AG09319 (cell line): ENCODE measurements around the gene TK2.
"Not testable (repeated sequence)": the region's sequence is repeated elsewhere in the genome, so short reads cannot be mapped to it uniquely, and the experiment has no call there.

Experiments used
- DNase-seq: peaks from one replicate; pipeline ENCODE4 v3.0.0-alpha.2; 2010; ENCODE audit warnings: low read depth; ENCODE audit errors: extremely low read depth
- TF ChIP-seq, protein P1 (sequence below): IDR thresholded peaks from 2 replicates; pipeline ENCODE4 v1.5.1; 2011; ENCODE audit warnings: low read depth, mild to moderate bottlenecking, inconsistent platforms, low read length, moderate library complexity

The TK2 gene

GRCh38 chr16:66516808-66517585 lies 32.9 kb downstream of the TK2 start:
- DNase-seq: peak; percentile 98

DNA sequence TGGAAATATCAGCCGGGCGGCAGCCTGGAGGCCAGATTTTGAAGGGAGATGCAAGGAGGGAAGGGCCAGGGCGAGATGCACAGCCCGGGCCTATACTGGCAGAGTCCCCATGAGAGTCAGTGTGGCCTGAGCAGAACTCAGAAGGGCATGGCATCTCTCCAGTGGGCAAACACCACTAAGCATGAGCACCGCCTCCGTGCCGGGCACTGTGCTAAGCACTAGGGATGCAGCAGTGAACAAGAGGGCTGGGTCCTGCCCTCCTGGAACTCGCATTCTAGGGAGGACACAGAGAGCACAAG lies 33.5 kb downstream of the TK2 start:
- DNase-seq: no peak
- TF ChIP-seq, protein P1, sequence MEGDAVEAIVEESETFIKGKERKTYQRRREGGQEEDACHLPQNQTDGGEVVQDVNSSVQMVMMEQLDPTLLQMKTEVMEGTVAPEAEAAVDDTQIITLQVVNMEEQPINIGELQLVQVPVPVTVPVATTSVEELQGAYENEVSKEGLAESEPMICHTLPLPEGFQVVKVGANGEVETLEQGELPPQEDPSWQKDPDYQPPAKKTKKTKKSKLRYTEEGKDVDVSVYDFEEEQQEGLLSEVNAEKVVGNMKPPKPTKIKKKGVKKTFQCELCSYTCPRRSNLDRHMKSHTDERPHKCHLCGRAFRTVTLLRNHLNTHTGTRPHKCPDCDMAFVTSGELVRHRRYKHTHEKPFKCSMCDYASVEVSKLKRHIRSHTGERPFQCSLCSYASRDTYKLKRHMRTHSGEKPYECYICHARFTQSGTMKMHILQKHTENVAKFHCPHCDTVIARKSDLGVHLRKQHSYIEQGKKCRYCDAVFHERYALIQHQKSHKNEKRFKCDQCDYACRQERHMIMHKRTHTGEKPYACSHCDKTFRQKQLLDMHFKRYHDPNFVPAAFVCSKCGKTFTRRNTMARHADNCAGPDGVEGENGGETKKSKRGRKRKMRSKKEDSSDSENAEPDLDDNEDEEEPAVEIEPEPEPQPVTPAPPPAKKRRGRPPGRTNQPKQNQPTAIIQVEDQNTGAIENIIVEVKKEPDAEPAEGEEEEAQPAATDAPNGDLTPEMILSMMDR: no peak

More at GRCh38 chr16:66516808-66517585, 32.9 kb downstream of the TK2 start:
- TF ChIP-seq, protein P1: no peak

- no peak for DNase-seq
- TF ChIP-seq, protein P1: peak; percentile 64
These were observed 34.1 kb downstream of the TK2 start for GRCh38 chr16:66515596-66516508.

DNA sequence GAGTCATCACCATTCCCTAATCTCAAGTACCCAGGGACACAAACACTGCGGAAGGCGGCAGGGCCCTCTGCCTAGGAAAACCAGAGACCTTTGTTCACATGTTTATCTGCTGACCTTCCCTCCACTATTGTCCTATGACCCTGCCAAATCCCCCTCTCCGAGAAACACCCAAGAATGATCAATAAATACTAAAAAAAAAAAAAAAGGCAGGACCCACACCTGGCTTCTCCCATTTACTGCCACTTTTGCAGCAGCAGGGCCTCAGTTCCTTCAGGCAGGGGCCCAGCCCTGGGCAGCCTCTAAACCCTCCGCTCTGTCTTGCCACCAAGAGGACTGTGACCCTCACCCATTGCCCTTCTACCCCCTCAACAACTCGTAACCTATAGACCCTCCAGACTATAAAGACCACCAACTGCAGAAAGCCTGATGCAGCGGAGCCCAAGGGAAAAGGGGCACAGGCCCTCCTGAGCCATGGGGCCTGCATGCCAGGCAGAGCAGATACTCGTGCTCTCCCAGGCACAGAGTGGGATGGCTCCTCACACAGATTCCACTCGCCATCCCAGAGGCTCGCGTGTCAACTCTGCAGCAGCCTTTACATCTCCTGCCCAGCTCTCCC lies 34.8 kb downstream of the TK2 start:
- DNase-seq: not testable (repeated sequence)

DNA sequence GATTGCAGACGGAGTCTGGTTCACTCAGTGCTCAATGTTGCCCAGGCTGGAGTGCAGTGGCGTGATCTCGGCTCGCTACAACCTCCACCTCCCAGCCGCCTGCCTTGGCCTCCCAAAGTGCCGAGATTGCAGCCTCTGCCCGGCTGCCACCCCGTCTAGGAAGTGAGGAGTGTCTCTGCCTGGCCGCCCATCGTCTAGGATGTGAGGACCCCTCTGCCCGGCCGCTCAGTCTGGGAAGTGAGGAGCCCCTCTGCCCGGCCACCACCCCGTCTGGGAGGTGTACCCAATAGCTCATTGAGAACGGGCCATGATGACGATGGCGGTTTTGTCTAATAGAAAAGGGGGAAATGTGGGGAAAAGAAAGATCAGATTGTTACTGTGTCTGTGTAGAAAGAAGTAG lies 35.5 kb downstream of the TK2 start:
- DNase-seq: not testable (repeated sequence)

DNA sequence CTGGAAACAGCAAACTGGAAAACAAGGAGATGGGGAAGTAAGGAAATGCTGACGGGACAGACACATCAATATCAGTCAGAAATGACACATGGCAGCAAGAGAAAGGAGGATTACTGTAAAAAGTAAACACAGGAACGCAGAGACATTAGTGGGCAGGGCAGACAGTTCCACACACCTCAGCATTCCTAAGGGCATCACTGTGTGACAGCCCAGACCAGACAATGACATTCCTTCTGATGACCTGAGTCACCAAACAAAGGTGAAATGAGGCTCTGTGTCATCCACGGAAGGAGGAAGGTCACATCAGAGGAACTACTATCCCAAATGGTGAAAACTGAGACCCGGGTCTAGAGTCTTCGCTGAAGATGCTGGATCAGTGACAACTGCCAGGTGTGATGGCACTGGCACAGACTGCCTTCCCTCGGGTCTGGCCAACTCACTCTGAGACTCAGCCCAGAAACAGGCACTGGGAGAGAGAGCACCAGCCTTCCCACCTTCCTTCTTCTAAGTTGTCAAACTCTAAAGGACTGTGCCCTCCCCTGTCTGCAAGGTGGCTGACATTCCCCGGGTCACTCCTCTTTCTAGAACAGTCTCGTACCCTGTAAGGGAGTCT lies 36.7 kb downstream of the TK2 start:
- TF ChIP-seq, protein P1: no peak

GRCh38 chr16:66512272-66513110 lies 37.4 kb downstream of the TK2 start:
- TF ChIP-seq, protein P1: no peak
- no peak for DNase-seq

More for the DNA sequence above, 36.7 kb downstream of the TK2 start:
- DNase-seq: no peak
